ENCODE data around the gene UBAC2.
"Not testable (repeated sequence)": the region's sequence is repeated elsewhere in the genome, so short reads cannot be mapped to it uniquely, and the experiment has no call there.

The UBAC2 gene

DNA sequence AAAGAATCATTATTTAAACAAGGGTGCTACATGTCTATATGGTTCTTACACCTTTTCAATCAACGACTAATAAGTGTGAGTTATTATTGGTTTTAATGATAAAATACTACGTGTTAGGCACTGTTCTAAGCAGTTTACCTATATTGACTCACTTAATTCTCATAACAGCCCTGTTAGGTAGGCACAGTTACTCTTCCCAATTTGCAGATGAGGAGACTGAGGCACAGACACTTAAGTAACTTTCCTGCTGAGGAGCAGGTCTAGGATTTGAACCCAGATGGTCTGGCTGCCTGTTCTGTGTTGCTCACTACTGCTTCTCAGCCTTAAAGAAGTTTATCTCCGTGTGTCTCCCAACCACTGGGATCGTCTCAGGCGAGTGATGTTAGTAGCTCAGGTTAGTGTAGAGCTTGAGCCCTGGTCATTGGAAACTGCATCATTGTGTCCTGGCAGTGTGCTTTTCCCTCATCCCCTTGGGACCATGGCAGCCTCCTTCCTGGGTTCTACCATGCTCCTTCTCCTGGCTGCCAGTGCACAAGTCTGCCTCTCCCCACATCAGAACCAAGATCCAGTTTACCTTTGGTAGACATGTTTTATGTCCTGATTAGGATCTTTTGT is 10.9 kb downstream of the UBAC2 start:
- intact Hi-C loops (cut with DNase I) = no loop called here
- no peak for DNase-seq

DNA sequence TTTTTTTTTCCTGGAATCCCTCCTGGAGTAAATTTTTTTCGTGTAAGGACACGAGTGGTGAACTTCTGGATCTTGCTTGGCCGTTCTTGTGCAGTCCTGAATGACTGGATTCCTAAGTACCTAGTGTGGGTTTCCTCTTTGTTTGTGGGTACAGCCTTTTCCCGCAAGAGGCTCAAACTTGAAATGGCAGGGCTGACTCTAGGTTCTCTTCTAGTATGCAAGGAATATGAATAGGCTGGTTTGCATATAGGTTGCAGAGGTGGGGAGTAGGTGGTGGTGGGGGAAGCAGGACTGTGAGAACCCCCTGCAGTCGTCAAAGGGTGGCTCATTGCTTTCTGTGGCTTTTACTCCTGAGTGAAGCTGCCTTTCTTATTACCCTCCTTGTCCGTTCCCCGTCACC is 13.6 kb downstream of the UBAC2 start:
- intact Hi-C loops (cut with DNase I) = no loop called here
- DNase-seq = no peak

DNA sequence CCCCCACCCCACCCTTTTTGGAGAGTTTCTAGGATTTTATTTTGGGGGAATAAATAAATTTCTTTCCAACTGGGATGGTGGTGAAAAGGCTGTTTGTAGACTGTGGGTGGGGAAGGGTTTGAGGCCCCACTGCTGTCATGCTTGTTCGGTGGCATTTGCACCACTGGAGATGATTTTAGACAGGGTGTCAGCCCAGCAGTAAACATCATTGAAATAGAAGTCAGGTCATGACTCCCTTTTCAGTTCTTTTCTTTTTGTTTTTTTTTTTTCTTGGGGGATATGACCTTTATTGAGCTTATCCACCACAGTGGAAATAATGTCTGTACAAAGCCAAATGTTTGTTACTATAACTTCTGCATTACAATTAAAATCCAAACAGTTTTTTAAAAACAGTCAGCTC is 14.1 kb downstream of the UBAC2 start:
- intact Hi-C loops (cut with DNase I) = no loop called here

DNA sequence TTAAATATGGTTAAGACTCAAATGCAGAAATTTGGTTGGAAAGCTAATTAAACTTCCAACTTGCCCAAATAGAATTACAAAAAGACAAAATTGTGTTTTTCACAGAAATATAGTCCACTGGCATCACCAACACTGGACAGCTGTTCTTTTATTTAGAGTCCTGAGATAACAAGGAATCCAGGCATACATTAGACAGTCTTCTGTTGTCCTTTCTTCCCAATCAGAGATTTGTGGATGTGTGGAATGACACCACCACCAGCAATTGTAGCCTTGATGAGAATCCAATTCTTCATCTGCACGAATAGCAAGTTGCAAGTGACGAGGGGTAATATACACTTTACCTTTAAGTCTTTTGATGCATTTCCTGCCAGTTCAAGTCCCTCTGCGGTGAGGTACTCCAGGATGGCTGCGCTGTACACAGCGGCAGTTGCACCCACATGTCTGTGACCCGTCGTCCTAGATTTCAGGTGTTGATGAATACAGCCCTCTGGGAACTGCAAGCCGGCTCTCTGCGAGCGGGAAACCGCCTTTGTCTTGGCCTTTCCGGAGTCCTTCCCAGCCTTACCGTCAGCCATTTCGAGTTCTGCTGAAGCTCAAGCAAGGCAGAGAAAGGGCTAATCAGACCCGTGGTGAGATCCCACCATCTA is 14.7 kb downstream of the UBAC2 start:
- intact Hi-C loops (cut with DNase I) = no loop called here

More for the DNA sequence above, 14.1 kb downstream of the UBAC2 start:
- DNase-seq = no peak

DNA sequence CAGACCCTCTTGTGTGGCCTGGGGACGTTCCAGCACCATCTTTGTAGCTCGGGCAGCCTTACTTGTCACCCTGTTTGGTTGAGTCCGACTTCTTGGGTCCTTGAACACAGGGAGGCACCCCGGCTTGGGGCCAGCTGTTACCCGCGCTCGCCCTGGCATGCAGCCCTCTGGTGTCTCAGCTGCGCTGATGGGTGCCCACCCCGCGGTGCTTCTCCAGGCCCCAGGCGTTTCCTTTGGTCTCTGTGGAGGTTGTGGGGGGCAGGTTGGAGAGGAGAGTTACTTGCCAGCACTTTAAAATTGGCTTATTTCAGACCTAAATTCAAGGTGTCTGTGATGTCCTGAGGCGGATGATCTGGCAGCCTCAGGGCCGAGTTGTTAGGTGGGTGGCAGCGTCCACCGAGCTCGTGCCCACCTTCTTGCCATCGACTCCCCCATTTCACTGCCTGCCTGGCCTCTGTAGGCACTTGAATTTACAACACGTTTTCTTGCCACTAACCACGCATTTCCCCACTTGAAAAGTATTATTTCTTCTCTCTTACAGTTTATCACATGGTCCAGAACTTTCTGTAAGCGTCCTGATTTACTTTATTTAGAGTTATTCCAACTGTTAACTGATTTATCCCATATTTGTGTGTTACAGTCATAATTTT is 16.9 kb downstream of the UBAC2 start:
- DNase-seq = no peak
- intact Hi-C loops (cut with DNase I) = no loop called here

More for the DNA sequence above, 14.7 kb downstream of the UBAC2 start:
- peak in 1 of 10 donors; percentile 82 for DNase-seq

DNA sequence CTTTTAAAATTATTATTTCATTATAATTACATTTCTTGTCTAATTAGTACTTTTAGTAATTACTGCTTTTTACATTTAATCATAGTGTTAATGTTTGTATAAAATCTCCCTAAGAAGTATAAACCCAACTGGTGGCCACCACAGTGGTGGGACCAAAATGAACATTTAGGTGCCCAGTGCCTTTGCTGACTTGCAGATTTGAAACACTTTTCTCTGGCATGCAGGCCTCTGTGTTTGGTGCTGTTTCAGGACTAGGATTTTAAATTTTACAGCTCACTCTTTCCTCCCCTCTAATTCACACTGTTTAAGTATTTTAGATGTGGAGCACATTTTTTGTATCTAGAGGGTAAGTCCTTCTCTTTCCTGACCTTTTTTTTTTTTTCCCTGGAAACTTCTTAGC is 17.5 kb downstream of the UBAC2 start:
- intact Hi-C loops (cut with DNase I) = no loop called here
- no peak for DNase-seq

DNA sequence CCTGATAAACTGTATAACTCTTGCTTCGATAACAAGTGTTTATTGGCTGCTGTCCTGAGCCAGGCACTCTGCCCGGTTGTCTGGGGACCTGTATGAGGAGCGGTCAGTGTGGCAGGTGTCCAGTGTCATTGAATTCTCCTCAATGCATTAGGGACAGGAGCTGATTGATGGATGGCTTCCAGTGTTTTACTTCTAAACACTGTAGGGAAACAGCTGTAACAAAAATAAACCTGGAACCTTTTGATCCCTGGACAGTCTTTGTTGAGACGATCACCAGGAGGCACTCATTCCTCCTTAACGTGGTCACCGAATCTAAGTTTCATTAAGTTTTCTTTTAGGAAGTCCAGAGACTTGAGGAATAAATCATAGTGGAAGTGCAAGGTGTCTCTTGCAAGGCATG is 17.9 kb downstream of the UBAC2 start:
- intact Hi-C loops (cut with DNase I) = no loop called here
- peak in 3 of 10 donors; percentile 25 to 82 (median 25) for DNase-seq

DNA sequence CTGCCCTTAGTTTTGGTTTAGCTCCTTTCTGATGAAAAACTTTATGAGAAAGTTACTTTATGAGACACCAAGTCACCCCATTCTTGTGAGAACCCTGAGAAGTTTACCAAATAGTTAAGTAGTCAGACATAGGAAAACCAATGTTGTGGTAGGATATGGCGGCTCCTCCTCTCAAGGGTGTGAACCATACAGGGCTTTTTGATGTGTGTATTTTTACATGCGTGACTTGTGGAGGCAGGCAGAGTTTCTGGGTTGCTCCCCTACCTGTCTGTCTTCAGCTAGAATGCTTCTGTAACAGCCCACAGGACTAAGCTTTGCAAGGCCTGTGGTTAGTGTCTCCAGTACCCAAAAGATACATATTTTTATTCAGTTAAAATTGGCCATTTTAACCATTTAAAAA is 18.3 kb downstream of the UBAC2 start:
- no peak for DNase-seq
- intact Hi-C loops (cut with DNase I) = no loop called here

DNA sequence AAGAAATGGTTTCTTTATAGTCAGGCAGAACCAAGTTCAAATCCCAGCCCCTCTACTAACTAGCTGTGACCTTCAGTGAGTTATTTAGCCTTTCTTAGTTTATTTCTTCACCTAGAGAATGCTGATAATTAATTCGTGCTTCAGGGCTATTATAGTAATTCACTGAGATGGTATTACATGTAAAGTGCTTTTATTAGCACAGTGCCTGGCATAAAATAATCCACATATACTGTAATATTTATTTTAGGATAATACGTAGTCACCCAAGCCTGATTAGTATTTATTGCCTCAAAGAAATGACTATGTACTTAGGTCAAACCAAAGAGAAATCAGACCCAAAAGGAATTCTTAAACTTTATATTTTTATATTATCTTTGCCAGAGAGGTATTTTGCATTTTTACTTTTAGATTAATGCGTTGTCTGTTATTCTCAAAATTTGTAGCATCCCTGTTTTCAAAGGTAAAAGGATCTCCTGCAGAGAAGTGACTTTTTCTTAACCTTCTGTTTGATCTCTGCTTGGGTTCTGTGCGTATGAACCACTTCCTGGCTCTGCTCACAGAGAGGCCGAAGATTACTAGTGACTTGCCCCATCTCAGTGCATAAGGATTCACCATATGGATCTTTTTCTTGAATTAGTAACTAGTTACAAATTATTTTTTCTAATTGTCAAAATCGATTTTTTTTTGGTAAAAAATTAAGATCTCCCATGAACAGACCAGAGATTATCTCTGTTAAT is 19.7 kb downstream of the UBAC2 start:
- no peak for DNase-seq
- intact Hi-C loops (cut with DNase I) = no loop called here

DNA sequence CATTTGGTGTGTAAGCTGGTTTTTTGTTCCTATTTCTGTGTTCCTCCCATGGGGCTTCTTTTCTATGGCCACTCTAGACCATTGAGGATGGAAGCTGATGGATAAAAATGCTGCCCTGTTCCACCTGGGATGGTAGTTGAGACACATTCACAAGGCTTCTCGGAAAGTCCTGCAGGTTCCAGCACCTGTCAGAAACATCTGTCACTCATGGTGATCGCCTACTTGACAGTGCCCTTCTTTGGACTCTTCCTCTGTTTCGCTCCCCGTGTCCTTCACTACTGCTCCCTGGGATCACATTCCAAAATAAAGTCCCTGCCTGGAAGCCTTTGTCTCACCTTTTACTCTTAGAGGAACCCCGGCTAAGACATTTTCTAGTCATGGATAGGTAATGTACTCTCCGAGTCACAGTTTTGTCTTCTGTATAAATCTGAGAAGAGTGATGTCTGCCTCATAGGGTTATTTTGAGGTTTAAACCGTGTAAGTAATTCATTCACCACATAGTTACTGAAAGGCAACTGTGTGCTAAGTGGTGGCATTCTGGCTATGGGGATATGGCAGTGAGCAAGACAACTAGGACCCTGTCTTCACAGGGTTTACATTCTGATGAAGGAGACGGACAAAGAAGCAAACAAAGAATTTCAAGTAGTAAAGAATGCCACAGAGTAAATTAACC is 21.0 kb downstream of the UBAC2 start:
- intact Hi-C loops (cut with DNase I) = no loop called here
- no peak for DNase-seq

DNA sequence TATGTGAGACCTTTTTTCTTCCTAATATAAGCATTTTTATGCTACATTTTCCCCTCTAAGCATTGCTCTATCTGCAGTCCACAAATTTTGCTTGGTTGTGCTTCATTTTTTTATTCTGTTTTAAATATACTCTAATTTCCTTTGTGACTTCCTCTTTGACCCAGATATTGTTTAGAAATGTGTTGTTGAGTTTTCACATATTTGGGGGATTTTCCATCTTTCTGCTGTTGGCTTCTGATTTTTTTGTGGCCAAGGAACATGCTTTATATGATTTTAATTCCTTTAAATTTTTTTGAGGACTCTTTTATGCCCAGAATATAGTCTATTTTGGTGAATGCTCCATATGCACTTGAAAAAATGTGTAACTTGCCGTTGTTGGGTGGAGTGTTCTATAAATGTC is 22.9 kb downstream of the UBAC2 start:
- DNase-seq = no peak
- intact Hi-C loops (cut with DNase I) = no loop called here

DNA sequence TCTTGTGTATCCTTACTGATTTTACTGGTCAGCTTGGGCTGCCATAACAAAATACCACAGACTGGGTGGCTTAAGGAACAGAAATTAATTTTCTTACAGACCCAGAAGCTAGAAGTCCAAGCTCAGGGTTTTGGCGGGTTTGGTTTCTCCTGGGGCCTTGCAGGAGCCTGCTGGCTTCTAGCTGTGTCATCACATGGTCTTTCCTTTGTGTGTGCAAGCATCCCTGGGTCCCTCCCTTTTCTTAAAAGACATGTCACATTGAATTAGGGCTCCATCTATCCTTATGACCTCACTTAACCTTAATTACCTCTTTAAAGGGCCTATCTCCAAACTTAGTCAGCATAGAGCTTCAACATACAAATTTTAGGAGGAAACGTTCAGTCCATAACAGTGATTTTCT is 23.4 kb downstream of the UBAC2 start:
- no peak for DNase-seq
- intact Hi-C loops (cut with DNase I) = no loop called here

DNA sequence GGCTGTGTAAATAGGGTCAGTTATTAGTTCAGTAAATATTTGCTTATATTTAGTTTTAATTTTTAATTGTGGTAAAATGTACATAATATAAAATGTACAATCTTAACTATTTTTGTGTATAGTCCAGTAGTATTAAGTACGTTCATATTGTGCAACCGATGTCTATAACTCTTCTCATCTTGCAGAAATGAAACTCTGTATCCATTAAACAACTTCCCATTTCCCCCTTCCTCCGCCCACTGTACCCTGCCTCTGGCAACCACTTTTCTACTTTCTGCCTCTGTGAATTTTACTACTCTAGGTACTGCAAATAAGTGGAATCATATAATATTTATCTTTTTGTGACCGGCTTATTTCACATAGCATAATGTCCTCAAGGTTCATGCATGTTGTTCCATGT is 24.4 kb downstream of the UBAC2 start:
- no peak for DNase-seq
- intact Hi-C loops (cut with DNase I) = no loop called here

DNA sequence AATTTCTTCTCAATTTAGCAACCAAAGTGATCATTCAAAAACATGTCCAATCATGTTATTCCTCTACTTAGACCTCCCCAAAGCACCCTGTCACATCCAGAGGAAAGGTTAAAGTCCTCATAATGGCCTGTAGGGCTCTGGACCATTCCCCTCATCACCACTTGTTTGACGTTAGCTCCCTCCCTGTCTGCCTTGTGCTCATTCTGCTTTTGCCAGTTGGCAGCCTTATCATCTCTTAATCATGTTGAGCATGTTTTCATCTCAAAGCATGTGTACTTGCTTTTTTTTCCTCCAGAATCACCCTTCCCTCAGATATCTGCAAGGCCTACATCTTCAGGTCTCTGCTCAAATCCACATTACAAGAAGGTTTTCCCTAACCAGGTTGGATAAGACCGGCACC is 25.9 kb downstream of the UBAC2 start:
- no peak for DNase-seq
- intact Hi-C loops (cut with DNase I) = no loop called here

DNA sequence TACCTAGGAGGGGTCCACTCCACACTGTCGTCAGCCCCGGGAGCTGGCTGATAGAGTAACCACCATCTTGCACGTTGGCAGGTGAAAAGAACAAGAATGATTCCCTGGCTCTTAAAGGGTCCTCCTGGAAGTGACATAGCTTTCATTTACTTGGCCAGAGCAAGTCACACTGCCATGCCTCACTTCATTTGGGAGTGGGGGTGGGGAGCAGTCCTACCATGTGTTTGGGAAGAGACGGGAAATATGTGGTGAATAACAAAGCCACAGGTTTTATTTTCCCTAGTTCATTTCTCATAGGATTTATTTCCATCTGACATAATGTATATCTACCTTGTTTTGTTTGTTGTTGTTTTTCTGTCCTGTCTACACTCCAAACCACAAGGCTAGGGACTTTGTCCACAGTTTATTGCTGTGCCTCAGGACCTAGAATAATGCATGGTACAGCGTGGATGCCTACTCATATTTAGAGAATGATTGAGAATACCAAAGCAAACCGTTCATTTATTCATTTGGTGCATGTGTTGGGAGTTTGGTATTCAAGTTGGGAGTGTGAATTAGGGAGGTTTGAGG is 26.8 kb downstream of the UBAC2 start:
- intact Hi-C loops (cut with DNase I) = no loop called here

DNA sequence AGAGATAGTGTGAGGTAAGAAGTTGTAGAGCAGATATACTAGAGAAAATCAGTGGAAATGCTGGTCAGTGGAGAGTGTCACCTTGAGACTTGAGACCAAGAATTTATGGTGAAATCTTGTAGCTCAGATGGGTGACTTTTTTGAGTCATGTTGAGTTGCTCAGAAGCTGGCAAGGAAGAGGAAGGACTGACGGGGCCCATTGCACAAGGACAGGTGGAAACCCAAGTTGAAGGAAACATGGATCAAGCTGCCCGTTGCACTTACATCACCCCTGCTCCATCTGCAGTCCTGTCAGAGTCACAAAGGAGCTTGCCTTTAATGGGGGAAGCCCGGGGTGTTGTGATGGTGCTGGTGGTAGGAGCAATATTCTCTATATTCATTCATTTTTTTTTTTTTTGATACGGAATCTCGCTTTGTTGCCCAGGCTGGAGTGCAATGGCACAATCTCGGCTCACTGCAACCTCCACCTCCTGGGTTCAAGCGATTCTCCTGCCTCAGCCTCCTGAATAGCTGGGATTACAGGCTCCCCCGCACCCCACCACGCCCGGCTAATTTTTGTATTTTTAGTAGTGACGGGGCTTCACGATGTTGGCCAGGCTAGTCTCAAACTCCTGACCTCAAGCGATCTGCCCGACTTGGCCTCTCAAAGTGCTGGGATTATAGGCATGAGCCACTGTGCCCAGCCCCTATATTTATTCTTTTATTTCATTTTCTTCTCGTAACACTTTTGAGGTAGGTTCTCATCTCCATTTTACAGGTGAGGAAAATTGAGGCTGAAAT is 27.4 kb downstream of the UBAC2 start:
- intact Hi-C loops (cut with DNase I) = no loop called here
- no peak for DNase-seq

More for the DNA sequence above, 26.8 kb downstream of the UBAC2 start:
- no peak for DNase-seq

DNA sequence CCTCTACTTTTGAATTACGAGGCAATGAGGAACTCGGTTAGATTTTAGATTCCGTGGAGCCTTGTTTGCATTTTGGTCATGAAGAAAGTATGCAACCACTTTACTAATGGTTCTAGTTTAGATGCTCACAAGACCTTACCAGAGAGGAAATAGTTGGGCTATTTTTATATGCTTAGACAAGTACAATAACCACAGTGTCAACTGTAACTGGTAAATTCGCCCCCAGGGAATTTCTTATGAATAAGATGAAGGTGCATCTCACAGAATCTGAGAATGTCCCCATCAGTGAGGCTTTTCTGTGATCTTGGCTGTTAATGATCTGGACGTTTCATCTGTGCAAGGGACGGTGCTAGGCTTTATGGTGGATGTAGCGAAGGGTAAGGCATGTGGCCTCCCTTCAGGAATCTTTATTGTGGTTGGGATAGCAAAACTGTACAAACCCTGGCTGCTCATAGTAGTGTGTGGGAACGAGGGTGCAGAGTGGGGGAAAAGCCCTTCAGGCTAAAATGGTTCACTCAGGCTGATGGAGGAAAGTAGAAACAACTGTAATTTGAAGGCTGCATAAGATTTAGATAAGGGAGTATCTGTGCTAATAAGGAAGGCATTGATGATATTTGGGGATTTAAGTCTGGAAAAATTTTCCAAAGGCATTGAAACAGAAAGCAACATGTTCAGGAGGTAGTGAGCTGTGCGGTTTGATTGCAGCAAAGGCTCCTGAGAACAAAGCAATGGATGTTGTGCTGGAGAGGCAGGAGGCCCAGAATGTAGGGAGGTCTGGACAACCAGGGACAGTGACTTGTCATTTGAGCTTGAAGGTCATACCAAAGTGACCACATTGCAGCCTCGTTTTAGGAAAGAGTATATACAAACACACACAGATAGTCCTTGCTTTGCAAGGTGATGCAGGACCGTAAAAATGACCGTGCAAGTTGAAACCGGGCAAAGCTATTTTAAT is 28.4 kb downstream of the UBAC2 start:
- intact Hi-C loops (cut with DNase I) = no loop called here
- no peak for DNase-seq

DNA sequence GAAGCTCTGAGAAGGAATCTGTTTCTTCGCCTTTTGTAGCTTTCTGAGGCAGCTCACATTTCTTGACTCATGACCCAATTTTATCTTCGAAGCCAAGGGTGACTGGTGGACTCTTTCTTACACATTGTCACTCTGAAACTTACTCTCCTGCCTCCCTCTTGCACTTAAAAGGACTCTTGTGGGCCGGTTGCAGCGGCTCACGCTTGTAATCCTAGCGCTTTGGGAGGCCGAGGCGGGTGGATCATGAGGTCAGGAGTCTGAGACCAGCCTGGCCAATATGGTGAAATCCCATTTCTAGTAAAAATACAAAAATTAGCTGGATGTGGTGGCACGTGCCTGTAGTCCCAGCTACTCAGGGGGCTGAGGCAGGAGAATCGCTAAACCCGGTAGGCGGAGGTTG is 29.9 kb downstream of the UBAC2 start:
- DNase-seq; intact Hi-C loops (cut with DNase I): not testable (repeated sequence)

DNA sequence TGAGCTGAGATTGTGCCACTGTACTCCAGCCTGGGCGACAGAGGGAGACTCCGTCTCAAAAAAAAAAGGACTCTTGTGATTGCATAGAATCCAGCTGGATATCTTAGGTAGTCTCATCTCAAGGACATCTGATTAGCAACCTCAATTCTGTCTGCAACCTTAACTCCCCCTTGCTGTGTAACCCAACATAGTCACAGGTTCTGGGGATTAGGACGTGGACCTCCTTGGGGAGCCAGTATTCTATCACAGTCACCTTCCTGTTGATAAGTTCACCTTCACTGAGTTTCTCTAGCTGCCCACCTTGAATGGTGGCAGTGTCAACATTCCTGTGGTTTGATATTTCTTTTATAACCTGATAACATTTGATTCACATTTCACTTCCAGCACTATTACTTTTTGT is 30.3 kb downstream of the UBAC2 start:
- intact Hi-C loops (cut with DNase I) = no loop called here
- DNase-seq = no peak

Data from posterior cingulate gyrus (tissue), 11 donors.